Endometrial microvascular endothelial cells (primary cell): ENCODE data around the gene ZKSCAN3. TPM values are rescaled to one million over a fixed set of nuclear protein-coding genes. Genes with fewer than 3 reads are reported as not detected.
"Not testable (repeated sequence)": the region's sequence is repeated elsewhere in the genome, so short reads cannot be mapped to it uniquely, and the experiment has no call there.

Experiments used
- in situ Hi-C: cut with HindIII; loops from 2 replicates; pipeline ENCODE4 v1.10.0; 2017; ENCODE audit warnings: low sequenced_read_pairs, low pct_unique_long_range_greater_than_20kb; ENCODE audit errors: inconsistent ontology term
- total RNA-seq: library from RNA; depleted of rRNA; stranded (reverse); fragments of >200 nt; gene quantifications from one replicate; pipeline ENCODE4 v1.2.3, GENCODE V29; 2015; ENCODE audit errors: inconsistent ontology term

Gene ZKSCAN3
- total RNA-seq, 1 donor from 2014 or later: 2.9 TPM

- in situ Hi-C loops: no loop called here
These were observed 12.6 kb upstream of the ZKSCAN3 start for GRCh38 chr6:28337121-28337520.

GRCh38 chr6:28340310-28341095 lies 9.2 kb upstream of the ZKSCAN3 start:
- in situ Hi-C loops: no loop called here

DNA sequence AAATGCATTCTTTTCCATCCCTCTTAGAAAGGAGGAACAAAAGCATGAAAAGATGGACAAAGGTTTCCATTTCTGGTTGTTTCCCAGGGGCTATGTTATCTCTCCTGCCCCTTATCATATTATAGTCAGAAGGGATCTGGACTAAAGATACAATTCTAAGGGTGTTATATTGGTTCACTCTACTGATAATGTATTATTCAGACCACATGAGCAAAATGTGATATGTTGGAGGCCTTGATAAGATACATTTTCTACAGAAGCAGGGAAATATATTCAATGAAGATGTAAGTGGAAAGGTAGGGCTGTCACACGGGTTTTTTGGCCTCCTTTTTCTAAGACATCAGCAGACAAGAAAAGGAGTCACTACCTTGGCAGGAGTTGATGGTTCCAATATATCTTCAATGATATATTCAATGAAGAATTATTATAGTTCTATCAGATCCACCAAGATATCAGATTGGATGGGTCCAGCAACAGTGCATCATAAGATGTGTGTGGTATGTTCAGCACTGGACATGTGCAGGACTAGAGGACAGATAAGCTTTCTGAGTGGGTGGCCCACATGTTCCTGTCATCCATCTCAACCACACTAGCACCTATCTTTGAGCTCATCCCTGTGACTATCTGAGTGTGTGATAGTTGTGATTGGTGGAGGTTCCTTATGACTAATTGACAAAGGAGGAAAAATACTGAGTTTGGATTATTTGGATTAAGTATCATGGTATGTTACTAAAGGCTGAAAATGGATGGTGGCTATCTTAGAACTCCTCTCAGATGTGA lies 5.7 kb upstream of the ZKSCAN3 start:
- in situ Hi-C loops: no loop called here

DNA sequence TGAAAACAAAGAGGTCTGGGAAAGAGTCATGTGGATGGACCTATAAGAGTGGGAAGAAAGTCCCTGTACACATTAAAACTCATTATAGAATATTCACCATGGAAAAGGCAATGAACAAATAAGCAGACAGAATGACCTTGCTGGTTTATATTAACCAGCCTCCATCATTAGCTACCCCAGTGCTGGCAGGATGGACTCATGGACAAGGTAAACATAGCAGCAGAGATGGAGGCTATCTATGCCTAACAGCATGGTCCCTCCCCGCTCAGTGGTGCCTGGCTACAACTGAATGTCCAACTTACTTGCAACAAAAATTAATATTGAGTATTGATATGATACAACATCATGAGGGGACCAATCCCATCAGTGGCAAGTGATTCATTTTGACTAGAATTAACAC lies 4.5 kb upstream of the ZKSCAN3 start:
- in situ Hi-C loops: no loop called here

DNA sequence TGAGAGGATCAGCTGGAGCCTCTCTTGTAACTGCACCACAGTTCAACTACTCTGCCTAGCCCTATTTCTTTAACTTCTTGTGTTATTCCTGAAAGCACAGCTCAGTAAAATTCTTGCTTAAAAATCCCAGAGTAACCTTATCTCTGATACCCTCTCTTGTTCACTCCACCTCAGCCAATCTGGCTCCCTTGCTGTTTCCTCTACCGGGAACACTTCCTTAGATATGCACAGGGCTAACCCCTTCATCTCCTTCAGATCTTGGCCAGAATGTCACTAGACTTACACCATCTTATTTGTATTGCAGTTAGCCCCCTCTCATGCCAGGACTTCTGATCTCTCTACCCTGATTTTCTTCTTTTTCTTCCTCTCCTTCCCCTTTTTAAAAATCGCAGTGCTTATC lies 2.6 kb upstream of the ZKSCAN3 start:
- in situ Hi-C loops: no loop called here

GRCh38 chr6:28349344-28349891 lies 329 bp upstream of the ZKSCAN3 start:
- in situ Hi-C loops: no loop called here

GRCh38 chr6:28351087-28351486 lies 1.3 kb downstream of the ZKSCAN3 start:
- in situ Hi-C loops: no loop called here

DNA sequence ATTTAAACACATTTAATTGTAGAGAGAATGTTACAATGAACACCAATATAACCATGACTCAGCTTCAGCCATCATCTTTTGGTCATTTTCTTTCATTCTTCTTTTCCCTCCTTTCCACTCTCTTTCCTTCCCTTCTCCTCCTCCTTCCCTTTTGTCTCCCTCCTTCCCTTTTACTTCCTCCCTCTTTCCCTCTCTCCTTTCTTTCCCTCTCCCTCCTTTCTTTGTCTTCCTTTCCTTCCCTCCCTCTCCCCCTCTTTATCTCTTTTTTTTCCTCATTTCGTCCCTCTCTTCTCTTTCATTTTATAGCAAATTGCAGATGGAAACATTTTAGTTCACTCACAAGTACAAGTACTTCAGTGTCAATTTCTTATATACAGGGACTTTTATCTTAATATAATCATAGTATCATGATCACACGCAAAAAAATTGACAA lies 1.8 kb downstream of the ZKSCAN3 start:
- in situ Hi-C loops: no loop called here

DNA sequence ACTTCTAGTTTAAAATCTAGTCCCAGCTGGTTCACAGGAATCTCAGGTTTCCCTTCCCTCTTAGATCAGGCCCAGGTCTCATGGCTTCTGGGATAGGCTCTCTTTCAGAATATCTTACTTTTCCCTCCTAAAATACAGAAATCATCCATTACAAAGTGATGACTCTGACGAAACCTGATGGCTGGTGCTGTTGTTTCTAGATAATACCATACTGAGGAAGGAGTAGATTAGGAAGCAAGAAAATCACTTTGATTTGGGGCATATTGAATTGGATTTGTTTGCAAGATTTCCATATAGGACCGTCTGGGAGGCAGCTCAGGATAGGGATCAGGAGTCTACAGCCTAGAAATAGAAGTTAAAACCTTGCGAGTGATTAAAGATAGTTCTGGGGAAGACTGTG lies 3.6 kb downstream of the ZKSCAN3 start:
- in situ Hi-C loops: no loop called here

DNA sequence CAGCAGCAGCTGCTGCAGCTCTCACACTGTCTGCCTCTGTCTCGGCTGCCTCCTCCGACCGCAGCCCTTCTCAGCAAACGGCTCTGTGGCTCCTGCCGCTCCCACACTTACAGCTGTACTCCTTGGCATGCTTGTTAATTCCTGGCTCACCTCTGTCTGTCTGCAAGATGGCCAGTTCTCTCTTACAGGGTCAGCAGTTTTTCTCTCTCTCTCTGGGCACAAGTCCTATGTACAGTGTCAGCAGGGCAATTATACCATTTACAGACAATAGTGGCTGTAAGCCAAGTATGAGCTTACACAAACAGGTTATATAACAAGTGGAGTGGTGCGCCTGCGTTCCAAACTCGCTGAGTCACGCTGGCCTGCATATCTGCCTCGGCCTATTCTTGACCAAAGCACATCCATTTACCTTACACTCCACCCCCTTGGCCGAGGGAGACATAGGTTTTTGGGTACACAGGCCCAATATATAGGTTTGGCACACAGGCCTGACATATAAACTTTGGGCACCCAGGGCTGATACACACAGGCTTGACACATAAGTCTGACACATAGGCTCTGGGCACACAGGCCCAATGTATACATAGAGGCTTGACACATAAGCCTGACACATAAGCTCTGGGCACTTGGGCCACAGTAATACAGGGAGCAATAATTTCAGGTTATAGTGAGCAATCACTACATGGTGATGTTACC lies 4.4 kb downstream of the ZKSCAN3 start:
- in situ Hi-C loops: no loop called here

GRCh38 chr6:28354688-28355554 lies 5.2 kb downstream of the ZKSCAN3 start:
- in situ Hi-C loops: no loop called here

DNA sequence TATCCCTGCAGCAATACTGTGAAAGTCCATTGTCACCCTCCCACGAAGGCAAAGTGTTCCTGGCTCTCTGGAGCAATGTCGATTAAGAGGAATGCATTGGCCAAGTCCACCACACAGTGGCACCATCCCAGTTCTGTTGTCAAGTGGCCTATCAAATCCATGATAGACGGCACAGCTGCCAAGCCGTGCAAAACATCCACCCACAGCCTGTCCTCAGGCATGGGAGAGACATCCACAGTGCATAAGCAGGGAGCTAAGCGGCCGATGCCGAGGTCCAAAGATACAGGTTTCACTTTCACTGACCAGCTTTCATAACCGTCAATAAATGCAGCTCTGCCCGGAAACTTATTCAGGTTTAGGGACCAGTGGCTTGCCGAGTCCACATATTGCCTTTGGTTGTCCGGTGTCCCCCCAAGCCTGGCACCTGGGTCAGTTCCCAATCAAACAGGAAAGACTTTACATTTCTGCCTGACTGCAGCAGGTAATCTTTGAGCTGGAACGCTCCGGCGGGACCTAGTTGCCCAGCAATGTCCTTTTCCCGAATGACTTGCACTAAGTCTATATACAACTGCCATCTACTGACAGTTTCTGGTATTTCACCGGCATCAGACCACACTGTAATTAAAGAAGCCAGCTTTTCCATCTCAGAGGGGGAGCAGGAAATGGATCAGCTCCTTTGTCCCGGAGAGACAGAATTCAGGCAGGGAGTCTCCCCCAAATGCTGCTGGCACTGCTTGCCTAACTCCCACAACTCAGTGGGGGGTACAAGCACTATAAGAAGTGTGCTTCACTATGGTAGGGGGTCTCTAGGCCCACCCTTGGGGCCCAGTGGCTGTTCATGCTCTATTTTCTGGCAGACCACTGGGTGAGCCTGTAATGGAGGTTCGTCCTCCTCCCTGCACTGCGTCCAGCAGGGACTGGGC lies 6.3 kb downstream of the ZKSCAN3 start:
- in situ Hi-C loops: no loop called here

GRCh38 chr6:28356666-28357020 lies 6.9 kb downstream of the ZKSCAN3 start:
- in situ Hi-C loops: no loop called here

GRCh38 chr6:28357036-28357435 lies 7.3 kb downstream of the ZKSCAN3 start:
- in situ Hi-C loops: no loop called here

- in situ Hi-C loops: not testable (repeated sequence)
These were observed 9.8 kb downstream of the ZKSCAN3 start for GRCh38 chr6:28359562-28359961.

GRCh38 chr6:28360961-28361360 lies 11.2 kb downstream of the ZKSCAN3 start:
- in situ Hi-C loops: no loop called here

DNA sequence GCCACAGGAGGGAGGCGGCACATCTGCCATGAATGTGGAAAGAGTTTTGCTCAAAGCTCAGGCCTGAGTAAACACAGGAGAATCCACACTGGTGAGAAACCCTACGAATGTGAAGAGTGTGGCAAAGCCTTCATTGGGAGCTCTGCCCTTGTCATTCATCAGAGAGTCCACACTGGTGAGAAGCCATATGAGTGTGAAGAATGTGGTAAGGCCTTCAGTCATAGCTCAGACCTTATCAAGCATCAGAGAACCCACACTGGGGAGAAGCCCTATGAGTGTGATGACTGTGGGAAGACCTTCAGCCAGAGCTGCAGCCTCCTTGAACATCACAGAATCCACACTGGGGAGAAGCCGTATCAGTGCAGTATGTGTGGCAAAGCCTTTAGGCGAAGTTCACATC lies 15.8 kb downstream of the ZKSCAN3 start:
- in situ Hi-C loops: not testable (repeated sequence)

GRCh38 chr6:28368522-28368921 lies 18.8 kb downstream of the ZKSCAN3 start:
- in situ Hi-C loops: no loop called here
